DOHH2 (cell line): ENCODE data around the gene RAN.
"Not testable (repeated sequence)": the region's sequence is repeated elsewhere in the genome, so short reads cannot be mapped to it uniquely, and the experiment has no call there.

Source experiments
- H3F3A ChIP-seq: fragments of 200-600 bp; sonication (generic), shearing (Covaris generic); 2 replicates; pipeline ENCODE4 v1.6.0; 2016; ENCODE audit warnings: antibody characterized with exemption, mild to moderate bottlenecking; ENCODE audit not compliant: control insufficient read depth, insufficient read depth
- H3K27ac ChIP-seq: fragments of 200-600 bp; sonication (generic); 2 replicates; pipeline ENCODE4 v1.5.1; 2014; ENCODE audit warnings: low read depth, mild to moderate bottlenecking, low read length, moderate library complexity
- H3K27me3 ChIP-seq: fragments of 200-600 bp; sonication (generic); 2 replicates; pipeline ENCODE4 v1.6.1; 2014; ENCODE audit warnings: mild to moderate bottlenecking, low read length, mixed read lengths; ENCODE audit not compliant: control insufficient read depth
- H3K36me3 ChIP-seq: fragments of 200-600 bp; sonication (generic); 2 replicates; pipeline ENCODE4 v1.6.1; 2014; ENCODE audit warnings: mild to moderate bottlenecking, low read length, moderate library complexity, mixed read lengths; ENCODE audit not compliant: control insufficient read depth
- H3K4me1 ChIP-seq: fragments of 200-600 bp; sonication (generic); 2 replicates; pipeline ENCODE4 v1.6.1; 2014; ENCODE audit warnings: mild to moderate bottlenecking, low read length, mixed read lengths; ENCODE audit not compliant: control insufficient read depth
- H3K4me2 ChIP-seq: fragments of 200-600 bp; sonication (generic); 2 replicates; pipeline ENCODE4 v1.6.0; 2014; ENCODE audit warnings: mild to moderate bottlenecking, low read length, moderate library complexity
- H3K4me3 ChIP-seq: fragments of 200-600 bp; sonication (generic); 2 replicates; pipeline ENCODE4 v1.5.1; 2014; ENCODE audit warnings: mild to moderate bottlenecking, low read length, mixed read lengths
- H3K79me2 ChIP-seq: fragments of 200-600 bp; sonication (generic); 2 replicates; pipeline ENCODE4 v1.6.1; 2014; ENCODE audit warnings: mild to moderate bottlenecking, low read length, mixed read lengths; ENCODE audit not compliant: control insufficient read depth
- H3K9me2 ChIP-seq: fragments of 200-600 bp; sonication (generic); replicated peaks from 2 replicates; pipeline ENCODE4 v1.6.1; 2014; ENCODE audit warnings: mild to moderate bottlenecking, low read length, mixed read lengths; ENCODE audit not compliant: control insufficient read depth
- H3K9me3 ChIP-seq: fragments of 200-600 bp; sonication (generic); 2 replicates; pipeline ENCODE4 v1.6.1; 2014; ENCODE audit warnings: antibody characterized with exemption, low read length, mixed read lengths; ENCODE audit not compliant: control insufficient read depth, insufficient read depth
- H4K20me1 ChIP-seq: fragments of 200-600 bp; sonication (generic); 2 replicates; pipeline ENCODE4 v1.6.0; 2014; ENCODE audit warnings: low read depth, mild to moderate bottlenecking, antibody characterized with exemption, low read length, moderate library complexity; ENCODE audit not compliant: control insufficient read depth, insufficient read depth
- EZH2phosphoT487 ChIP-seq: fragments of 200-600 bp; sonication (generic); IDR thresholded peaks from 2 replicates; pipeline ENCODE4 v1.6.1; 2017; ENCODE audit warnings: borderline replicate concordance, mild to moderate bottlenecking, antibody characterized with exemption, low read length, moderate library complexity, mixed read lengths
- TF ChIP-seq, protein P1 (sequence below): fragments of 200-600 bp; sonication (generic); IDR thresholded peaks from one replicate; pipeline ENCODE4 v1.5.1; 2014; ENCODE audit warnings: antibody characterized with exemption, mild to moderate bottlenecking, low read depth, low read length; ENCODE audit not compliant: poor library complexity, severe bottlenecking

RAN gene

GRCh38 chr12:130862161-130862560, 9.7 kb upstream of the RAN start:
- no peaks in the 10 kb centered on the region for H3F3A ChIP-seq
- H3K36me3 ChIP-seq, result no peaks in the 10 kb centered on the region
- no peak overlapping the region for H3K4me3 ChIP-seq
- H3K9me2 ChIP-seq, result no peaks in the 10 kb centered on the region
- no peaks in the 10 kb centered on the region for H3K4me1 ChIP-seq
- H3K9me3 ChIP-seq, result no peaks in the 10 kb centered on the region
- no peaks in the 10 kb centered on the region for H3K79me2 ChIP-seq
- TF ChIP-seq, protein P1, sequence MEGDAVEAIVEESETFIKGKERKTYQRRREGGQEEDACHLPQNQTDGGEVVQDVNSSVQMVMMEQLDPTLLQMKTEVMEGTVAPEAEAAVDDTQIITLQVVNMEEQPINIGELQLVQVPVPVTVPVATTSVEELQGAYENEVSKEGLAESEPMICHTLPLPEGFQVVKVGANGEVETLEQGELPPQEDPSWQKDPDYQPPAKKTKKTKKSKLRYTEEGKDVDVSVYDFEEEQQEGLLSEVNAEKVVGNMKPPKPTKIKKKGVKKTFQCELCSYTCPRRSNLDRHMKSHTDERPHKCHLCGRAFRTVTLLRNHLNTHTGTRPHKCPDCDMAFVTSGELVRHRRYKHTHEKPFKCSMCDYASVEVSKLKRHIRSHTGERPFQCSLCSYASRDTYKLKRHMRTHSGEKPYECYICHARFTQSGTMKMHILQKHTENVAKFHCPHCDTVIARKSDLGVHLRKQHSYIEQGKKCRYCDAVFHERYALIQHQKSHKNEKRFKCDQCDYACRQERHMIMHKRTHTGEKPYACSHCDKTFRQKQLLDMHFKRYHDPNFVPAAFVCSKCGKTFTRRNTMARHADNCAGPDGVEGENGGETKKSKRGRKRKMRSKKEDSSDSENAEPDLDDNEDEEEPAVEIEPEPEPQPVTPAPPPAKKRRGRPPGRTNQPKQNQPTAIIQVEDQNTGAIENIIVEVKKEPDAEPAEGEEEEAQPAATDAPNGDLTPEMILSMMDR, result no peak
- TF ChIP-seq EZH2phosphoT487, result no peak
- no peak overlapping the region for H3K4me2 ChIP-seq
- no peaks in the 10 kb centered on the region for H4K20me1 ChIP-seq
- no peak overlapping the region for H3K27ac ChIP-seq
- H3K27me3 ChIP-seq, result no peaks in the 10 kb centered on the region

- H3K4me2 ChIP-seq, H3K4me1 ChIP-seq: not testable (repeated sequence)
These were observed 9.1 kb upstream of the RAN start for GRCh38 chr12:130862771-130863170.

DNA sequence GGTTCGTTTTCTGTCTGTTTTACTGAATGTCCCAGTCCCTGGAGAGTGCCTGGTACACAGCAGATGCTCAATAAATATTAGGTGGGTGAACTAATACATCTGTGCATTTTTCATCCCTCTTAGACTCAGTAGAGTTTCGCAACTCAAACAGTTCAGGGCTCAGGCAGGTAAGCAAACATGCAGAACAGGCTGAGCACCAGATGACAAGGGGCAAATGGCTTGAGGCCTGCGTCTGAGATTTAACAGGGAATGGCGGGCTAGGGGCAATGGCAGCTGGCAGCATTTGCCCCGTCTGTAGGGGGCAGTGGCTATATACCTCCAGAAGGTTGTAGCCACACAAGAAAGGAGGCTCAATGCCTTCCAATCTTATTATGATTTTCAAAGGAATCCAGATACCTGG, 8.6 kb upstream of the RAN start:
- no peak overlapping the region for H3K4me3 ChIP-seq
- no peak overlapping the region for H3K27ac ChIP-seq
- TF ChIP-seq, protein P1, result peak; percentile 14
- no peak for TF ChIP-seq EZH2phosphoT487
- no peaks in the 10 kb centered on the region for H4K20me1 ChIP-seq
- H3F3A ChIP-seq, result no peaks in the 10 kb centered on the region
- no peaks in the 10 kb centered on the region for H3K79me2 ChIP-seq
- no peaks in the 10 kb centered on the region for H3K9me3 ChIP-seq
- H3K36me3 ChIP-seq, result no peaks in the 10 kb centered on the region
- H3K4me2 ChIP-seq, result no peak overlapping the region
- H3K4me1 ChIP-seq, result no peaks in the 10 kb centered on the region
- no peaks in the 10 kb centered on the region for H3K27me3 ChIP-seq
- no peaks in the 10 kb centered on the region for H3K9me2 ChIP-seq

More at GRCh38 chr12:130862771-130863170, 9.1 kb upstream of the RAN start:
- H3K36me3 ChIP-seq, H3K4me3 ChIP-seq, H3K27me3 ChIP-seq, H3K9me2 ChIP-seq, H3K27ac ChIP-seq, H4K20me1 ChIP-seq, H3K79me2 ChIP-seq, H3F3A ChIP-seq, H3K9me3 ChIP-seq: not testable (repeated sequence)

GRCh38 chr12:130868412-130868811, 3.5 kb upstream of the RAN start:
- H3K36me3 ChIP-seq, result peaks cover 11% of the 10 kb centered on the region
- TF ChIP-seq, protein P1, result no peak
- no peak for TF ChIP-seq EZH2phosphoT487
- peaks cover 22% of the 10 kb centered on the region for H3K79me2 ChIP-seq
- H4K20me1 ChIP-seq, result 0 out of 2 replicates have a peak, but pooled peaks cover 3% of the 10 kb centered on the region
- no peaks in the 10 kb centered on the region for H3K9me3 ChIP-seq
- H3K9me2 ChIP-seq, result no peaks in the 10 kb centered on the region
- H3K4me3 ChIP-seq, result no peak overlapping the region
- no peak overlapping the region for H3K4me2 ChIP-seq
- H3K27ac ChIP-seq, result no peak overlapping the region
- no peaks in the 10 kb centered on the region for H3K27me3 ChIP-seq
- H3F3A ChIP-seq, result peaks cover 10% of the 10 kb centered on the region
- peaks cover 18% of the 10 kb centered on the region for H3K4me1 ChIP-seq
